Peyer's patch (tissue), 4 donors: ENCODE data around the gene PLCL1. TPM values are rescaled to one million over a fixed set of nuclear protein-coding genes. Genes with fewer than 3 reads are reported as not detected.

Experiments
- DNase-seq, 3 donors: peaks; one replicate each; pipeline ENCODE4 v3.0.0-alpha.2; 2017 to 2019
- H3K27ac ChIP-seq, 4 donors: fragments of 200-600 bp; sonication (generic); one replicate each; pipeline ENCODE4 v1.5.1; 2016 to 2019
- H3K27me3 ChIP-seq, 2 donors: fragments of 200-600 bp; sonication (generic); one replicate each; pipeline ENCODE4 v1.5.1; 2019
- H3K36me3 ChIP-seq, 3 donors: fragments of 200-600 bp; sonication (generic); one replicate each; pipeline ENCODE4 v1.5.1; 2016 to 2019
- H3K4me1 ChIP-seq, 4 donors: fragments of 200-600 bp; sonication (generic); one replicate each; pipeline ENCODE4 v1.5.1; 2016 to 2019
- H3K4me3 ChIP-seq, 4 donors: fragments of 200-600 bp; sonication (generic); 1 replicate in 3 of 4; 2 replicates in 1 of 4; pipeline ENCODE4 v1.5.1; 2016 to 2019; ENCODE audit warnings: mild to moderate bottlenecking in 1 of 4
- H3K9me3 ChIP-seq, 4 donors: fragments of 200-600 bp; sonication (generic); one replicate each; pipeline ENCODE4 v1.5.1; 2016 to 2019; ENCODE audit warnings: mild to moderate bottlenecking in 1 of 4
- CTCF ChIP-seq, 6 experiments: fragments of 450-650 bp in 4 of 6; fragments of 200-600 bp in 2 of 6; sonication (generic) in 1 of 6; IDR thresholded peaks; one replicate each; pipeline ENCODE4 v1.5.1; 2017 to 2019; ENCODE audit warnings: antibody characterized with exemption in 6 of 6, mild to moderate bottlenecking in 3 of 6, moderate library complexity in 1 of 6
- POLR2A ChIP-seq, 2 donors: fragments of 450-650 bp; IDR thresholded peaks; one replicate each; pipeline ENCODE4 v1.5.1; 2017; ENCODE audit warnings: antibody characterized with exemption in 2 of 2, mild to moderate bottlenecking in 2 of 2, moderate library complexity in 2 of 2
- total RNA-seq, 4 donors: library from RNA; depleted of rRNA; stranded (reverse); fragments of >200 nt; gene quantifications; one replicate each; pipeline ENCODE4 v1.1.0, GENCODE V29; 2016

Gene PLCL1
- total RNA-seq, 4 donors from 2014 or later: 1.9 to 5.8 (median 2.8) TPM; not detected in 1

GRCh38 chr2:197893403-197894177, 89.2 kb downstream of the PLCL1 start:
- Histone ChIP-seq H3K4me3 (no peak overlapping the region), H3K27me3 (no peaks in the 10 kb centered on the region), H3K4me1 (no peaks in the 10 kb centered on the region), H3K9me3 (no peaks in the 10 kb centered on the region), H3K36me3 (no peaks in the 10 kb centered on the region), H3K27ac (no peak overlapping the region)
- no peak for DNase-seq
- TF ChIP-seq CTCF (IDR thresholded peaks at IDR 0.05) (no peak), POLR2A (IDR thresholded peaks at IDR 0.05) (no peak)

GRCh38 chr2:197894751-197895274, 90.4 kb downstream of the PLCL1 start:
- Histone ChIP-seq H3K9me3 (no peaks in the 10 kb centered on the region), H3K4me1 (no peaks in the 10 kb centered on the region), H3K36me3 (no peaks in the 10 kb centered on the region), H3K27me3 (no peaks in the 10 kb centered on the region), H3K4me3 (no peak overlapping the region), H3K27ac (no peak overlapping the region)
- DNase-seq: no peak
- no peak for TF ChIP-seq POLR2A (IDR thresholded peaks at IDR 0.05)
- no peak for TF ChIP-seq CTCF (IDR thresholded peaks at IDR 0.05)

- no peaks in the 10 kb centered on the region for H3K27me3 ChIP-seq
- no peaks in the 10 kb centered on the region for H3K36me3 ChIP-seq
- no peak for TF ChIP-seq POLR2A (IDR thresholded peaks at IDR 0.05)
- TF ChIP-seq CTCF (IDR thresholded peaks at IDR 0.05): no peak
- no peak overlapping the region for H3K4me3 ChIP-seq
- no peak for DNase-seq
- no peaks in the 10 kb centered on the region for H3K9me3 ChIP-seq
- no peak overlapping the region for H3K27ac ChIP-seq
- no peaks in the 10 kb centered on the region for H3K4me1 ChIP-seq
Measured at GRCh38 chr2:197897960-197898678, 93.7 kb downstream of the PLCL1 start.

- Histone ChIP-seq H3K27me3 (no peaks in the 10 kb centered on the region), H3K36me3 (no peaks in the 10 kb centered on the region), H3K9me3 (no peaks in the 10 kb centered on the region), H3K27ac (no peak overlapping the region), H3K4me3 (no peak overlapping the region), H3K4me1 (no peaks in the 10 kb centered on the region)
- no peak for DNase-seq
- TF ChIP-seq POLR2A (IDR thresholded peaks at IDR 0.05) (no peak), CTCF (IDR thresholded peaks at IDR 0.05) (no peak)
Measured at GRCh38 chr2:197904446-197904845, 100.1 kb downstream of the PLCL1 start.

- no peak for TF ChIP-seq POLR2A (IDR thresholded peaks at IDR 0.05)
- TF ChIP-seq CTCF (IDR thresholded peaks at IDR 0.05): no peak
- no peak overlapping the region for H3K27ac ChIP-seq
- H3K27me3 ChIP-seq: no peaks in the 10 kb centered on the region
- no peaks in the 10 kb centered on the region for H3K36me3 ChIP-seq
- no peaks in the 10 kb centered on the region for H3K4me1 ChIP-seq
- DNase-seq: no peak
- no peak overlapping the region for H3K4me3 ChIP-seq
- H3K9me3 ChIP-seq: no peaks in the 10 kb centered on the region
Measured at GRCh38 chr2:197908156-197908555, 103.8 kb downstream of the PLCL1 start.
